ENCODE measurements around the gene PTPRN2.
"Not testable (repeated sequence)": the region's sequence is repeated elsewhere in the genome, so short reads cannot be mapped to it uniquely, and the experiment has no call there.

PTPRN2 gene

GRCh38 chr7:157671358-157672255 lies 916.0 kb downstream of the PTPRN2 start:
- no peak for DNase-seq

GRCh38 chr7:157670490-157671357 lies 916.9 kb downstream of the PTPRN2 start:
- DNase-seq, result no peak

- no peak for DNase-seq
Measured at GRCh38 chr7:157669768-157670351, 917.8 kb downstream of the PTPRN2 start.

- no peak for DNase-seq
Measured at GRCh38 chr7:157668884-157669767, 918.5 kb downstream of the PTPRN2 start.

- DNase-seq, result peak in 1 of 2 experiments; percentile 10
Measured at GRCh38 chr7:157668221-157668883, 919.3 kb downstream of the PTPRN2 start.

- no peak for DNase-seq
Measured at GRCh38 chr7:157667731-157668130, 919.9 kb downstream of the PTPRN2 start.

- no peak for DNase-seq
Measured at GRCh38 chr7:157667261-157667660, 920.4 kb downstream of the PTPRN2 start.

- no peak for DNase-seq
Measured at GRCh38 chr7:157666530-157667040, 921.0 kb downstream of the PTPRN2 start.

- DNase-seq, result not testable (repeated sequence)
Measured at GRCh38 chr7:157665634-157665988, 922.0 kb downstream of the PTPRN2 start.

- no peak for DNase-seq
Measured at GRCh38 chr7:157664871-157665633, 922.6 kb downstream of the PTPRN2 start.

GRCh38 chr7:157664034-157664433 lies 923.6 kb downstream of the PTPRN2 start:
- no peak for DNase-seq

GRCh38 chr7:157662981-157663716 lies 924.5 kb downstream of the PTPRN2 start:
- no peak for DNase-seq

- no peak for DNase-seq
Measured at GRCh38 chr7:157662110-157662791, 925.4 kb downstream of the PTPRN2 start.

GRCh38 chr7:157661611-157661975 lies 926.0 kb downstream of the PTPRN2 start:
- no peak for DNase-seq

GRCh38 chr7:157660971-157661610 lies 926.5 kb downstream of the PTPRN2 start:
- no peak for DNase-seq

GRCh38 chr7:157658851-157659412 lies 928.7 kb downstream of the PTPRN2 start:
- DNase-seq, result no peak

- DNase-seq, result no peak
Measured at GRCh38 chr7:157657741-157658740, 929.6 kb downstream of the PTPRN2 start.
